Choroid plexus epithelial cell (primary cell): ENCODE measurements around the gene KCNH3.
"Not testable (repeated sequence)": the region's sequence is repeated elsewhere in the genome, so short reads cannot be mapped to it uniquely, and the experiment has no call there.

Experiments
- DNase-seq: peaks from one replicate; pipeline ENCODE4 v3.0.0-alpha.2; 2010; ENCODE audit warnings: low read depth
- H3K4me3 ChIP-seq: 2 replicates; pipeline ENCODE4 v1.5.1; 2011; ENCODE audit warnings: low read depth, mild to moderate bottlenecking, control low read depth, low read length, moderate library complexity
- CTCF ChIP-seq: conservative IDR thresholded peaks from 2 replicates; pipeline ENCODE4 v1.5.1; 2011; ENCODE audit warnings: low read depth, mild to moderate bottlenecking, control low read depth, inconsistent platforms, low read length, moderate library complexity

KCNH3 gene

GRCh38 chr12:49525942-49526341 is 12.9 kb upstream of the KCNH3 start:
- DNase-seq = no peak
- TF ChIP-seq CTCF = no peak

GRCh38 chr12:49527361-49528130 is 11.3 kb upstream of the KCNH3 start:
- DNase-seq = no peak
- no peak for TF ChIP-seq CTCF
- H3K4me3 ChIP-seq = no peak overlapping the region

More at GRCh38 chr12:49525942-49526341, 12.9 kb upstream of the KCNH3 start:
- H3K4me3 ChIP-seq = no peak overlapping the region

GRCh38 chr12:49529414-49529813 is 9.4 kb upstream of the KCNH3 start:
- H3K4me3 ChIP-seq = no peak overlapping the region
- TF ChIP-seq CTCF = no peak
- DNase-seq = no peak

- TF ChIP-seq CTCF = no peak
- no peak overlapping the region for H3K4me3 ChIP-seq
- no peak for DNase-seq
Measured at GRCh38 chr12:49531745-49532144, 7.1 kb upstream of the KCNH3 start.

- DNase-seq = no peak
- no peak overlapping the region for H3K4me3 ChIP-seq
- TF ChIP-seq CTCF = no peak
Measured at GRCh38 chr12:49533331-49533730, 5.5 kb upstream of the KCNH3 start.

GRCh38 chr12:49534122-49534521 is 4.7 kb upstream of the KCNH3 start:
- DNase-seq = not testable (repeated sequence)

GRCh38 chr12:49534731-49535278 is 4.0 kb upstream of the KCNH3 start:
- no peak for DNase-seq
- no peak for TF ChIP-seq CTCF
- H3K4me3 ChIP-seq = no peak overlapping the region

More at GRCh38 chr12:49534122-49534521, 4.7 kb upstream of the KCNH3 start:
- H3K4me3 ChIP-seq = not testable (repeated sequence)
